K562 (cell line): ENCODE data around the gene ALOXE3. TPM values are rescaled to one million over a fixed set of nuclear protein-coding genes. Genes with fewer than 3 reads are reported as not detected.

Experiments used
- BACH1 ChIP-seq: fragments of 200-800 bp; sonication (Bioruptor generic); IDR thresholded peaks from 2 replicates; pipeline ENCODE4 v1.6.1; 2016; ENCODE audit warnings: missing genetic modification characterization, missing compliant biosample characterization
- E2F8 ChIP-seq: fragments of 450-650 bp; IDR thresholded peaks from 2 replicates; pipeline ENCODE4 v1.7.1; 2018; ENCODE audit warnings: mild to moderate bottlenecking, low read depth; ENCODE audit not compliant: partially characterized antibody
- ETV1 ChIP-seq: fragments of 450-650 bp; conservative IDR thresholded peaks from 2 replicates; pipeline ENCODE4 v1.6.1; 2016; ENCODE audit warnings: missing genetic modification characterization, control low read depth, low read depth, missing compliant biosample characterization
- HLTF ChIP-seq: fragments of 450-650 bp; IDR thresholded peaks from 2 replicates; pipeline ENCODE4 v1.6.1; 2016
- ILK ChIP-seq: fragments of 450-650 bp; IDR thresholded peaks from 2 replicates; pipeline ENCODE4 v1.6.1; 2016; ENCODE audit warnings: missing genetic modification characterization, low read depth, mild to moderate bottlenecking, missing compliant biosample characterization, moderate library complexity, borderline replicate concordance
- KAT7 ChIP-seq: sonication (generic); formaldehyde crosslinking; IDR thresholded peaks from 2 replicates; pipeline ENCODE4 v1.8.0; 2022; ENCODE audit warnings: missing genetic modification reagents, mild to moderate bottlenecking, borderline replicate concordance
- LEF1 ChIP-seq: fragments of 450-650 bp; IDR thresholded peaks from 2 replicates; pipeline ENCODE4 v1.6.1; 2016; ENCODE audit warnings: mild to moderate bottlenecking
- NCOA1 ChIP-seq: fragments of 450-650 bp; IDR thresholded peaks from 2 replicates; pipeline ENCODE4 v1.6.1; 2016; ENCODE audit warnings: low read depth
- NFIC ChIP-seq: fragments of 450-650 bp; IDR thresholded peaks from 2 replicates; pipeline ENCODE4 v1.6.1; 2017; ENCODE audit warnings: mild to moderate bottlenecking, inconsistent platforms
- PHB2 ChIP-seq: fragments of 450-650 bp; IDR thresholded peaks from 2 replicates; pipeline ENCODE4 v1.6.1; 2017; ENCODE audit warnings: low read depth
- POLR3A ChIP-seq: IDR thresholded peaks from 2 replicates; pipeline ENCODE4 v1.6.1; 2011; ENCODE audit warnings: borderline replicate concordance, mild to moderate bottlenecking, moderate library complexity; ENCODE audit not compliant: insufficient read length, insufficient read depth; ENCODE audit errors: extremely low read depth
- PTTG1 ChIP-seq: fragments of 450-650 bp; IDR thresholded peaks from 2 replicates; pipeline ENCODE4 v1.6.1; 2016; ENCODE audit warnings: low read depth, mild to moderate bottlenecking, missing genetic modification characterization, missing compliant biosample characterization
- RB1 ChIP-seq: fragments of 450-650 bp; IDR thresholded peaks from 2 replicates; pipeline ENCODE4 v1.6.1; 2017; ENCODE audit warnings: low read depth, mild to moderate bottlenecking
- TAF7 ChIP-seq: fragments of 450-650 bp; IDR thresholded peaks from 2 replicates; pipeline ENCODE4 v1.6.1; 2016; ENCODE audit warnings: missing genetic modification characterization, missing compliant biosample characterization
- TARDBP ChIP-seq: fragments of 450-650 bp; IDR thresholded peaks from 2 replicates; pipeline ENCODE4 v1.6.1; 2016
- TBP ChIP-seq: optimal IDR thresholded peaks from 2 replicates; pipeline ENCODE3; 2011; ENCODE audit warnings: low read depth, low read length, improper control_type of control experiment
- XRCC4 ChIP-seq: IDR thresholded peaks from one replicate; pipeline ENCODE4 v1.6.1; 2011; ENCODE audit not compliant: insufficient read depth, insufficient read length; ENCODE audit errors: extremely low read depth
- YY1 ChIP-seq, 3 experiments: IDR thresholded peaks; 2 replicates each; pipeline ENCODE4 v1.6.1; 2011; ENCODE audit warnings: low read length in 2 of 3, mild to moderate bottlenecking in 2 of 3, moderate library complexity in 2 of 3, borderline replicate concordance in 1 of 3, control low read depth in 1 of 3, low read depth in 1 of 3; ENCODE audit not compliant: insufficient read depth in 3 of 3, insufficient replicate concordance in 2 of 3, control insufficient read depth in 1 of 3, insufficient read length in 1 of 3; ENCODE audit errors: extremely low read depth in 1 of 3
- ZBTB17 ChIP-seq: fragments of 450-650 bp; formaldehyde crosslinking; IDR thresholded peaks from 2 replicates; pipeline ENCODE4 v1.4.0; 2020; ENCODE audit warnings: mild to moderate bottlenecking
- ZNF778 ChIP-seq: fragments of 450-650 bp; formaldehyde crosslinking; IDR thresholded peaks from 2 replicates; pipeline ENCODE4 v1.4.0; 2020; ENCODE audit warnings: mild to moderate bottlenecking, moderate library complexity
- polyA plus RNA-seq, 8 experiments: library from polyadenylated mRNA; depleted of rRNA in 4 of 8; stranded (reverse) in 5 of 8; unstranded in 3 of 8; fragments of >200 nt; fragmentation: Nextera tagmentation in 2 of 8; fragmentation: Illumina TruSeq in 1 of 8; extraction: Ambion mirVana in 2 of 8; extraction: Trizol in 1 of 8; gene quantifications; 2 replicates each; pipeline versions ENCODE4 v1.2.1 to v1.2.3, GENCODE V29; 2011 to 2014; ENCODE audit warnings: inconsistent platforms in 1 of 8, missing spikeins in 1 of 8
- total RNA-seq, 7 experiments: library from RNA; depleted of rRNA in 6 of 7; stranded (reverse); fragments of >200 nt in 6 of 7; fragmentation: Illumina TruSeq in 2 of 7; extraction: Trizol in 2 of 7; gene quantifications; 2 replicates each; pipeline versions ENCODE4 v1.2.1 to v1.2.3, GENCODE V29; 2011 to 2021; ENCODE audit warnings: low replicate concordance in 1 of 7
- TF ChIP-seq, protein P1 (sequence below): fragments of 250-450 bp; sonication (Bioruptor Pico); IDR thresholded peaks from 2 replicates; pipeline ENCODE4 v1.9.0; 2021; ENCODE audit warnings: mild to moderate bottlenecking, inconsistent platforms
- TF ChIP-seq, protein P2 (sequence below): fragments of 250-450 bp; sonication (Bioruptor Pico); IDR thresholded peaks from 2 replicates; pipeline ENCODE4 v1.8.0; 2022; ENCODE audit warnings: inconsistent platforms

Gene ALOXE3
- total and polyA plus RNA-seq, 9 of the 15 experiments (the other 6 are each of a cell fraction or from before 2014, with no cell fraction given), result 0.04 TPM; not detected in 8

GRCh38 chr17:8162233-8162996 is 44.1 kb upstream of the ALOXE3 start, which contains the start of gene VAMP2 (continued):
- TF ChIP-seq TAF7 (no peak), ZNF778 (CRISPR knock-in tag) (no peak), ZBTB17 (CRISPR knock-in tag) (no peak), BACH1 (tag) (no peak), ILK (tag) (no peak), E2F8 (no peak), NFIC (peak; percentile 33; the same call in 1 of the 2 replicates), TARDBP (no peak), PTTG1 (no peak), ETV1 (tag) (no peak), PHB2 (no peak), HLTF (no peak), NCOA1 (no peak), POLR3A (no peak), LEF1 (no peak), KAT7 (CRISPR knock-in tag) (0 out of 2 replicates have a peak, but pooled peaks have one; percentile 66), XRCC4 (no peak), YY1 (IDR thresholded peaks at IDR 0.05; ENCODE audit: borderline replicate concordance in 1 of 3, control insufficient read depth in 1 of 3, extremely low read depth in 1 of 3, insufficient read depth in 3 of 3, insufficient read length in 1 of 3, insufficient replicate concordance in 2 of 3, low read depth in 1 of 3, low read length in 2 of 3) (peak; percentile 65 to 95 (median 93)), RB1 (0 out of 2 replicates have a peak, but pooled peaks have one; percentile 43), TBP (peak; percentile 58)
- TF ChIP-seq, protein P1, sequence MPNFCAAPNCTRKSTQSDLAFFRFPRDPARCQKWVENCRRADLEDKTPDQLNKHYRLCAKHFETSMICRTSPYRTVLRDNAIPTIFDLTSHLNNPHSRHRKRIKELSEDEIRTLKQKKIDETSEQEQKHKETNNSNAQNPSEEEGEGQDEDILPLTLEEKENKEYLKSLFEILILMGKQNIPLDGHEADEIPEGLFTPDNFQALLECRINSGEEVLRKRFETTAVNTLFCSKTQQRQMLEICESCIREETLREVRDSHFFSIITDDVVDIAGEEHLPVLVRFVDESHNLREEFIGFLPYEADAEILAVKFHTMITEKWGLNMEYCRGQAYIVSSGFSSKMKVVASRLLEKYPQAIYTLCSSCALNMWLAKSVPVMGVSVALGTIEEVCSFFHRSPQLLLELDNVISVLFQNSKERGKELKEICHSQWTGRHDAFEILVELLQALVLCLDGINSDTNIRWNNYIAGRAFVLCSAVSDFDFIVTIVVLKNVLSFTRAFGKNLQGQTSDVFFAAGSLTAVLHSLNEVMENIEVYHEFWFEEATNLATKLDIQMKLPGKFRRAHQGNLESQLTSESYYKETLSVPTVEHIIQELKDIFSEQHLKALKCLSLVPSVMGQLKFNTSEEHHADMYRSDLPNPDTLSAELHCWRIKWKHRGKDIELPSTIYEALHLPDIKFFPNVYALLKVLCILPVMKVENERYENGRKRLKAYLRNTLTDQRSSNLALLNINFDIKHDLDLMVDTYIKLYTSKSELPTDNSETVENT, result no peak
- TF ChIP-seq, protein P2, sequence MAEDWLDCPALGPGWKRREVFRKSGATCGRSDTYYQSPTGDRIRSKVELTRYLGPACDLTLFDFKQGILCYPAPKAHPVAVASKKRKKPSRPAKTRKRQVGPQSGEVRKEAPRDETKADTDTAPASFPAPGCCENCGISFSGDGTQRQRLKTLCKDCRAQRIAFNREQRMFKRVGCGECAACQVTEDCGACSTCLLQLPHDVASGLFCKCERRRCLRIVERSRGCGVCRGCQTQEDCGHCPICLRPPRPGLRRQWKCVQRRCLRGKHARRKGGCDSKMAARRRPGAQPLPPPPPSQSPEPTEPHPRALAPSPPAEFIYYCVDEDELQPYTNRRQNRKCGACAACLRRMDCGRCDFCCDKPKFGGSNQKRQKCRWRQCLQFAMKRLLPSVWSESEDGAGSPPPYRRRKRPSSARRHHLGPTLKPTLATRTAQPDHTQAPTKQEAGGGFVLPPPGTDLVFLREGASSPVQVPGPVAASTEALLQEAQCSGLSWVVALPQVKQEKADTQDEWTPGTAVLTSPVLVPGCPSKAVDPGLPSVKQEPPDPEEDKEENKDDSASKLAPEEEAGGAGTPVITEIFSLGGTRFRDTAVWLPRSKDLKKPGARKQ (CRISPR knock-in tag), result no peak
